ENCODE results near the gene SYT7. TPM values are rescaled to one million over a fixed set of nuclear protein-coding genes. Genes with fewer than 3 reads are reported as not detected.
"Not testable (repeated sequence)": the region's sequence is repeated elsewhere in the genome, so short reads cannot be mapped to it uniquely, and the experiment has no call there.

SYT7 gene
- total RNA-seq, 1 donor from 2014 or later: 0.09 TPM

- no peak for DNase-seq (ENCODE audit: low spot score)
- Mint-ChIP-seq H3K4me1 (ENCODE audit: low read depth) (peaks cover 2% of the 10 kb centered on the region), H3K9me3 (no peaks in the 10 kb centered on the region), H3K36me3 (ENCODE audit: low read depth) (peaks cover 29% of the 10 kb centered on the region), H3K27me3 (ENCODE audit: low read depth) (no peaks in the 10 kb centered on the region), H3K4me3 (ENCODE audit: low read depth) (no peak overlapping the region), H3K27ac (no peak overlapping the region)
- intact Hi-C loops (cut with micrococcal nuclease): no loop called here
Measured at GRCh38 chr11:61468002-61468401, 112.9 kb downstream of the SYT7 start.

- not testable (repeated sequence) for DNase-seq (ENCODE audit: low spot score)
Measured at GRCh38 chr11:61467602-61468001, 113.3 kb downstream of the SYT7 start.

More at GRCh38 chr11:61467602-61468001, 113.3 kb downstream of the SYT7 start:
- H3K9me3 Mint-ChIP-seq; H3K4me3 Mint-ChIP-seq (ENCODE audit: low read depth); H3K4me1 Mint-ChIP-seq (ENCODE audit: low read depth); H3K27ac Mint-ChIP-seq; intact Hi-C loops (cut with micrococcal nuclease); H3K27me3 Mint-ChIP-seq (ENCODE audit: low read depth): not testable (repeated sequence)
- peaks cover 29% of the 10 kb centered on the region for H3K36me3 Mint-ChIP-seq (ENCODE audit: low read depth)

Other genes with a start within 250 kb of the SYT7 start
- 260 and 264 TPM in 2 replicates for gene DDB1, start 248.0 kb downstream of the SYT7 start, total RNA-seq
- 72.8 and 78.3 TPM in 2 replicates for gene TKFC, start 247.8 kb downstream of the SYT7 start, total RNA-seq
- gene CYB561A3, start 219.2 kb downstream of the SYT7 start, total RNA-seq: 32.9 and 34.1 TPM in 2 replicates
- 52.3 and 54.5 TPM in 2 replicates for gene TMEM138, start 218.7 kb downstream of the SYT7 start, total RNA-seq
- gene TMEM216, start 188.5 kb downstream of the SYT7 start, total RNA-seq: 18.5 and 20.5 TPM in 2 replicates
- gene CPSF7, start 151.1 kb downstream of the SYT7 start, total RNA-seq: 123 and 135 TPM in 2 replicates
- 41.6 and 46.4 TPM in 2 replicates for gene SDHAF2, start 151.0 kb downstream of the SYT7 start, total RNA-seq
- 0.07 and 0.11 TPM in 2 replicates for gene LRRC10B, start 72.3 kb downstream of the SYT7 start, total RNA-seq
- 0.07 TPM in 2 replicates for gene DAGLA, start 99.3 kb upstream of the SYT7 start, total RNA-seq
- 1.8 and 2.6 TPM in 2 replicates for gene MYRF, start 171.6 kb upstream of the SYT7 start, total RNA-seq
- gene TMEM258, start 211.5 kb upstream of the SYT7 start, total RNA-seq: 187 and 192 TPM in 2 replicates
- gene FEN1, start 211.8 kb upstream of the SYT7 start, total RNA-seq: 130 and 131 TPM in 2 replicates
- 114 and 116 TPM in 2 replicates for gene FADS1, start 235.9 kb upstream of the SYT7 start, total RNA-seq
- gene FADS2, start 247.2 kb upstream of the SYT7 start, total RNA-seq: 366 and 381 TPM in 2 replicates